Uterus (tissue), 4 donors: ENCODE results near the gene S100A7. TPM values are rescaled to one million over a fixed set of nuclear protein-coding genes. Genes with fewer than 3 reads are reported as not detected.

ENCODE experiments used
- DNase-seq, 2 donors: peaks; one replicate each; pipeline ENCODE4 v3.0.0-alpha.2; 2019 to 2020
- H3K27ac ChIP-seq, 2 donors: fragments of 200-600 bp; sonication (generic); 1 replicate in 1 of 2; 2 replicates in 1 of 2; pipeline ENCODE4 v1.5.1; 2016 to 2018
- H3K27me3 ChIP-seq, 2 donors: fragments of 200-600 bp; sonication (generic); one replicate each; pipeline ENCODE4 v1.5.1; 2018 to 2019; ENCODE audit warnings: control low read depth in 1 of 2
- H3K36me3 ChIP-seq, 2 donors: fragments of 200-600 bp; sonication (generic); one replicate each; pipeline ENCODE4 v1.5.1; 2019; ENCODE audit warnings: control low read depth in 1 of 2
- H3K4me1 ChIP-seq, 2 donors: fragments of 200-600 bp; sonication (generic); one replicate each; pipeline ENCODE4 v1.5.1; 2018 to 2019; ENCODE audit warnings: control low read depth in 1 of 2
- H3K4me3 ChIP-seq, 2 donors: fragments of 200-600 bp; sonication (generic); 1 replicate in 1 of 2; 2 replicates in 1 of 2; pipeline ENCODE4 v1.5.1; 2018 to 2019; ENCODE audit warnings: mild to moderate bottlenecking in 1 of 2
- H3K9me3 ChIP-seq, 2 donors: fragments of 200-600 bp; sonication (generic); one replicate each; pipeline ENCODE4 v1.5.1; 2019; ENCODE audit warnings: control low read depth in 1 of 2
- CTCF ChIP-seq, 4 experiments: fragments of 200-600 bp in 2 of 4; fragments of 450-650 bp in 2 of 4; sonication (generic) in 2 of 4; IDR thresholded peaks; one replicate each; pipeline ENCODE4 v1.5.1; 2016 to 2019; ENCODE audit warnings: antibody characterized with exemption in 4 of 4, mild to moderate bottlenecking in 2 of 4, moderate library complexity in 1 of 4
- POLR2A ChIP-seq, 2 donors: fragments of 450-650 bp; IDR thresholded peaks; one replicate each; pipeline ENCODE4 v1.6.1; 2016; ENCODE audit warnings: antibody characterized with exemption in 2 of 2, mild to moderate bottlenecking in 1 of 2, moderate library complexity in 1 of 2
- intact Hi-C: fragments of 100-400 bp; cut with DNase I; formaldehyde crosslinking; loops from one replicate; pipeline ENCODE4 v1.15.1; 2023; ENCODE audit warnings: low total_unique reads
- total RNA-seq, 4 donors: library from RNA; depleted of rRNA in 3 of 4; stranded (reverse); fragments of >200 nt in 3 of 4; gene quantifications; one replicate each; pipeline versions ENCODE4 v1.1.0 to v1.2.4, GENCODE V29; 2014 to 2023
- donor health status: DM: yes; HTN: yes; CAD: no.

Gene S100A7
- total RNA-seq, 4 donors from 2014 or later, result 3.5 TPM; not detected in 3

- peak in 1 of 2 donors; percentile 44 for DNase-seq
Observed at GRCh38 chr1:153485863-153486262, 25.4 kb upstream of the S100A7 start.

GRCh38 chr1:153483776-153484175, 23.3 kb upstream of the S100A7 start:
- Histone ChIP-seq H3K27me3 (no peaks in the 10 kb centered on the region), H3K27ac (no peak overlapping the region), H3K4me3 (no peak overlapping the region), H3K4me1 (peaks cover 0 to 7% of the 10 kb centered on the region in 2 donors), H3K9me3 (no peaks in the 10 kb centered on the region), H3K36me3 (no peaks in the 10 kb centered on the region)
- TF ChIP-seq POLR2A (IDR thresholded peaks at IDR 0.05), result no peak
- TF ChIP-seq CTCF (IDR thresholded peaks at IDR 0.05), result no peak
- no peak for DNase-seq
- intact Hi-C loops, result no loop called here

More at GRCh38 chr1:153485863-153486262, 25.4 kb upstream of the S100A7 start:
- H3K4me3 ChIP-seq, result no peak overlapping the region
- H3K27ac ChIP-seq, result peak overlapping the region in 1 of 2 donors; percentile 48
- H3K4me1 ChIP-seq, result no peaks in the 10 kb centered on the region
- no peaks in the 10 kb centered on the region for H3K36me3 ChIP-seq
- no peak for TF ChIP-seq CTCF (IDR thresholded peaks at IDR 0.05)
- TF ChIP-seq POLR2A (IDR thresholded peaks at IDR 0.05), result no peak
- no peaks in the 10 kb centered on the region for H3K9me3 ChIP-seq
- intact Hi-C loops, result no loop called here
- H3K27me3 ChIP-seq, result no peaks in the 10 kb centered on the region

DNA sequence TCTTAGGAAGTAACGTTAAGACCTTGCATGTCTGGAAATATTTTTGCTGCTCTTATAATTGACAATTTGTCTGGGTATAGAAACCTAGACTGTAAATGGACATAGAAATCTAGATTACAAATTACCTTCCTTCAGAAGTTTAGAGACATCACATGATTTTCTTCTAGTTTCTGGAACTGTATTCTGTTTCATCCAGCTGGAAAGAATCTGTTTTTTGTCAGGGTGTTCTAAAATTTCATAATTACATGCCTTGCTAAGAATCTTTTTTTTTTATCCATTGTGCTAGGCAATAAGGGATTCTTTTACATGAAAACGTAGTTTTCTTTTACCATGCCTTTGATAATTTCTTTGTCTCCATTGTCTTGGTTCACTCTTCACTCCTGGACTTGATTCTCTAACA, 20.7 kb upstream of the S100A7 start:
- TF ChIP-seq POLR2A (IDR thresholded peaks at IDR 0.05), result no peak
- no peak for TF ChIP-seq CTCF (IDR thresholded peaks at IDR 0.05)
- no peak for DNase-seq
- intact Hi-C loops, result no loop called here
- Histone ChIP-seq H3K27ac (peak overlapping the region; percentile 56 to 60), H3K4me3 (no peak overlapping the region), H3K9me3 (no peaks in the 10 kb centered on the region), H3K27me3 (no peaks in the 10 kb centered on the region), H3K4me1 (peaks cover 6 to 7% of the 10 kb centered on the region in 2 donors), H3K36me3 (no peaks in the 10 kb centered on the region)

DNA sequence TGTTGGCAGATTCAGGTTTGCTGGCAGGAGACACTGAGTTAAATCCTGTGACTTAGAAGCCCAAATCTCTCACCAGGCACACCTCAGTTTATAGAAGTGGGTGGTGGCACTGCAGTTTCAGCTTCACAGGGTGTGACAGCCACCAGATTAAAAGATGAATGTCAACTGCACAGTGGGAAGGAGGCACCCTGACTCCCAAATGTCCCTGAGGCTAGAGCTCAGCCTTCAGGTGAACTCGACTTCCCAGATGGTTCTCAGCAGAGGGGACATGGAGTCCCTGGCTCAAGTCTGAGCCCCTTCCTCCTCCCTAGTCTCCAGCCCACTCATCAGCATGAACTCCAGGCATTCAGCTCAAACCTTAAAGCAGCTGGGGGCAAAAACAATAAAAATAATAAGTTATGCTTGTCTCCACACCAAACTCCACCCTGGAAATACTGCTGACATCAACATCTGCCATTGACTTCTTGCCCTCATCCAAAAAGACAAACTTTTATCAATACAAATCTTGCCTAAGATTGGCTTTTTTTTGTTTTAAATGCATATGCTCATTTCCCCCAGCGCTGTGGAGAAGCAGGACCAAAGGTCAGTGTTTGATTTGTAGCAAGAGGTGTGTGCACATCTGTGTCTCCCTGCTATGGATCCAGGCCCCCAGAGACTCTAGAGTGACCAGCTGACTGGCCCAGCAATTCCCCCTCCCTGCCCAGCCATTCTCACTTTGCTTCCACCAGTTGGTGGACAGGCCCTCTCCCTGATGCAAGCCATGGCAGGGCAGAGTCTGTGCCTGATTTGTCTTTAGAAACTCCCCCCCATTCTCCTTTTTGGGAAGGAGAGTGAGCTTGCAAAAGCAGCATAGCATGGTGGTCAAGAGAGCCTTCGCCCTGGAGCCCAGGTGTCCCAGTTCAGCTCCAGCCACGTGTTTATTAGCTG, 18.5 kb upstream of the S100A7 start:
- H3K4me3 ChIP-seq, result no peak overlapping the region
- intact Hi-C loops, result no loop called here
- H3K9me3 ChIP-seq, result no peaks in the 10 kb centered on the region
- no peak for DNase-seq
- H3K27me3 ChIP-seq, result no peaks in the 10 kb centered on the region
- H3K36me3 ChIP-seq, result no peaks in the 10 kb centered on the region
- H3K27ac ChIP-seq, result peak overlapping the region; percentile 39 to 72
- TF ChIP-seq POLR2A (IDR thresholded peaks at IDR 0.05), result no peak
- H3K4me1 ChIP-seq, result peaks cover 6 to 7% of the 10 kb centered on the region in 2 donors

DNA sequence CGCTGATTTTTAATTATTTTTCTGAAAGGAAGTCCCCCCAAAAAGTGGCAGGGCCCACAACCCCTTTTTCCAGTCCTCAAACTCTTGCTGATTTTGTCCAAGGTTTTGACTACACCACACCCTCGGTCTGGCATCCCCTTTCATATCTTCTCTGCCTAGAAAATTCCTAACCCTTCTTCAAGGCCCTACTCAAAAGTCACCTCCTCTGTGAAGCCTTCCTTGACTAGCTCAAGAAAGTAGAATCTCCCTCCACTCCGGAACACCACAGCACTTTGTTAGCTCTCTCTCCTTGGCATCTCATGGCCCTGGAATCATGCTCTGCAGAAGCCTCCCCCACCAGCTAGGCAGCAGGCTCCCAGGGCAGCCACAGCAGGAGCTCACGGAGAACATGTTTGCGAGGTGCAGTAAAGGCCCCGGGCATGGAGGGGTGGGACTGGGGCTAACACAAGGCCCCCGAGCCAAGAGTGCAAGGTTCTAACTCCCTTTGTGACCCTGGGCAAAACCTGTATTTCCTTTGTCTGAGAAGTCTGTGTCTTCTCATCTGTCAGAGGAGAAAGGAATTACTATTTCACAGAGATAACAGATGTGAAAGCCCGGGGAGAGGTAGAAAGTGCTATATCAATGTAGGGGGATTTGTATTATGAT, 17.7 kb upstream of the S100A7 start:
- H3K27me3 ChIP-seq, result no peaks in the 10 kb centered on the region
- H3K27ac ChIP-seq, result peak overlapping the region; percentile 39 to 72

More for the DNA sequence above, 17.7 kb upstream of the S100A7 start:
- peak in 1 of 2 donors; percentile 49 for DNase-seq
- no peaks in the 10 kb centered on the region for H3K36me3 ChIP-seq
- no peak overlapping the region for H3K4me3 ChIP-seq
- intact Hi-C loops, result no loop called here
- no peaks in the 10 kb centered on the region for H3K9me3 ChIP-seq
- TF ChIP-seq POLR2A (IDR thresholded peaks at IDR 0.05) (no peak), CTCF (IDR thresholded peaks at IDR 0.05) (no peak)
- peaks cover 6 to 7% of the 10 kb centered on the region in 2 donors for H3K4me1 ChIP-seq
